Fibroblast of villous mesenchyme (primary cell): Measurements from ENCODE around the gene MAP2K7. TPM values are rescaled to one million over a fixed set of nuclear protein-coding genes. Genes with fewer than 3 reads are reported as not detected.
"Not testable (repeated sequence)": the region's sequence is repeated elsewhere in the genome, so short reads cannot be mapped to it uniquely, and the experiment has no call there.

ENCODE experiments used
- DNase-seq: peaks from one replicate; pipeline ENCODE4 v3.0.0-alpha.2; 2010; ENCODE audit warnings: low read depth
- H3K4me3 ChIP-seq: 2 replicates; pipeline ENCODE4 v1.5.1; 2011; ENCODE audit warnings: low read depth, mild to moderate bottlenecking, low read length
- CTCF ChIP-seq: IDR thresholded peaks from 2 replicates; pipeline ENCODE4 v1.5.1; 2012; ENCODE audit warnings: low read depth, mild to moderate bottlenecking, low read length; ENCODE audit not compliant: insufficient read depth
- total RNA-seq: library from RNA; depleted of rRNA; stranded (reverse); fragments of >200 nt; gene quantifications from 2 replicates; pipeline ENCODE4 v1.2.3, GENCODE V29; 2012

The MAP2K7 gene
- total RNA-seq, 1 donor, result 12.1 TPM

DNA sequence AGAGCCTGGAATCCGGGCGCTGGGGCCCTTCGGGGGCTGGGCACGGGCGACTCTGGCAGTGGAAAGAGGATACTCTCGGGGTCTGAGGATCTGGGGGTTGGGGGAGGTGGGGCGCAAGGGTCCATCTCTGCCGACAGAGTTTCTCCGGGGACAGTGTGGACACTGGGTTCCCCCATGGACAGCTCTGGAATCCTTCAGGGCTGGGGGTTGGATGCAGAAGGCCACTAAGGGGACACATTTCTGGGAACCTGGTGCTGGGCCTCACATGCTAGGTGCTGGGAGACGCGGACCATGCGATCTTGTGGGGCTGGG is 13.2 kb downstream of the MAP2K7 start:
- no peak for TF ChIP-seq CTCF
- peak overlapping the region; percentile 52 for H3K4me3 ChIP-seq
- DNase-seq, result no peak

GRCh38 chr19:7917267-7918061 is 13.8 kb downstream of the MAP2K7 start:
- TF ChIP-seq CTCF, result peak; percentile 71
- peak overlapping the region; percentile 52 for H3K4me3 ChIP-seq
- peak; percentile 69 for DNase-seq

DNA sequence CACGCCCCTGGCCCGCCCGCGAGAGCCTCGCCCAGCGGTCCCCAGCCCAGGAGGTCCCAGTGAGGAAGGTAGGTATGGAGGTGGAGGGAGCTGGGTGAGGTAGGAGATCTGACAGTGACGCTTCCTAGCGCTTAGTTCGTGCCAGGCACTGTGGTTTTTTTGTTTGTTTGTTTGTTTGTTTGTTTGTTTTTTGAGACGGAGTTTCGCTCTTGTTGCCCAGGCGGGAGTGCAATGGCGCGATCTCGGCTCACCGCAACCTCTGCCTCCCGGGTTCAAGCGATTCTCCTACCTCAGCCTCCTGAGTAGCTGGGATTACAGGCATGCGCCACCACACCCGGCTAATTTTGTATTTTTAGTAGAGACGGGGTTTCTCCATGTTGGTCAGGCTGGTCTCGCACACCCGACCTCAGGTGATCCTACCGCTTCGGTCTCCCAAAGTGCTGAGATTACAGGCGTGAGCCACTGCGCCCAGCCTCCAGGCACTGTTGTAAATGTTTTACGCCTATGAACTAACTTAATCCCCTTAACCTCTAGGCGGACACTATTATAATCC is 14.5 kb downstream of the MAP2K7 start:
- H3K4me3 ChIP-seq, result peak overlapping the region; percentile 52
- not testable (repeated sequence) for DNase-seq

- no peak for TF ChIP-seq CTCF
- DNase-seq, result no peak
- no peak overlapping the region for H3K4me3 ChIP-seq
Measured at GRCh38 chr19:7918615-7919421, 15.1 kb downstream of the MAP2K7 start.

DNA sequence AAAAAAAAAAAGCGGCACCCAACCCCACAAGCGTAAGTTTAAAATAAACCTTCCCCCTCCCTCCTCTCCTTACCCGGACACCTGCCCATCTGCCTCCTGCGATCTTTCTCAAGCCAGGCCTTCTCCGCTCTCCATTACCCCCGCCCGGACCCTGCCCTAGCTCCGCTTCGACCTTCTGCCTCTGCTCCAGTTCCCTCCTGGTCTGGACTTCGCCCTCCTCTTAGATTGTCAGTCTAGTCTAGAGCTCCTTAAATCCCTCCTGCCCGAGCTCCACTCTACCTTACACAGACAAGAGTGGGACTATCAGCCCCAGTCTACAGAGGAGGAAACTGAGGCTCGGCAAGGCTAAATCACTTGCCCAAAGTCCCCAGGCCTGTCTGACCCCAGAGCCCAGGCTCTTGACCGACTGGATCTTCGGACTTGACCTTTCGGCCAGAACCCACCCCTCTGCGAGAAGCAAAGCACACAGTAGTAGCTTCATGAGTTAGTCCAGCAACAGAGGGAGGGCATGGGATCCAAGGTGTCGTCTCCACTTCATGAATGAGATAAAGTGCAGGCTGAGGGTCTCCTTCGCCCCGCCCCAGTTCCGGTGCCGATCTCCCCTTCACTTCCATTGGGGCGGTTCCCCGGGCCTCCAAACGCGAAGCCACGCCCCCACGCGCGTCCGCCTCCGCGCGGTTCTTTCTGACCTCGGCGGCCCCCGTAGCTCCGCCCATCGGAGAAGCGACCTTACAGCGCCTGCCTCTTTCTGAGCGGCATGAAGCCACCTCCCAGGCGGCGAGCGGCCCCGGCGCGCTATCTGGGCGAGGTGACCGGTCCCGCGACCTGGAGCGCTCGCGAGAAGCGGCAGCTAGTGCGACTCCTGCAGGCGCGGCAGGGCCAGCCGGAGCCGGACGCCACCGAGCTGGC is 16.2 kb downstream of the MAP2K7 start, which contains the start of gene SNAPC2:
Gene SNAPC2, plus strand, starts transcription at position 729 of the 909 bp plus-strand sequence. Its CDS starts 29 bp downstream, at position 758.
- no peak for TF ChIP-seq CTCF
- DNase-seq, result peak; percentile 95
- H3K4me3 ChIP-seq, result peak within 1 kb of the TSS; percentile 75

- peak overlapping the region; percentile 75 for H3K4me3 ChIP-seq
- peak; percentile 99 for DNase-seq
- no peak for TF ChIP-seq CTCF
Measured at GRCh38 chr19:7920519-7921301, 17.0 kb downstream of the MAP2K7 start.
